Endothelial cell of umbilical vein (primary cell): ENCODE data around the gene WDR11. TPM values are rescaled to one million over a fixed set of nuclear protein-coding genes. Genes with fewer than 3 reads are reported as not detected.

Experiments used
- BruUV-seq: library from RNA; stranded (reverse); fragments of 400-500 nt; replicated peaks from 2 replicates; lab custom pipeline; 2021; lab: Mats Ljungman, UMichigan
- CTCF ChIA-PET: fragments of 300-600, 350-600 bp; sonication (Branson Sonifier 250); formaldehyde crosslinking; loops from one replicate; lab custom pipeline; 2021; ENCODE audit warnings: antibody characterized with exemption, inconsistent platforms; lab: Charles Lee
- POLR2A ChIA-PET: fragments of 300-600, 350-600 bp; sonication (Branson Sonifier 250); formaldehyde crosslinking; loops from one replicate; lab custom pipeline; 2021; ENCODE audit warnings: antibody characterized with exemption, inconsistent platforms; lab: Charles Lee
- DNase-seq: peaks from one replicate; pipeline ENCODE4 v3.0.0-alpha.2; 2011; ENCODE audit warnings: low read depth, low spot score
- FAIRE-seq: peaks from 2 replicates; lab custom pipeline; 2011; peaks lifted over from hg19 to GRCh38; lab: Jason Lieb, UNC
- H2AFZ ChIP-seq: 2 replicates; pipeline ENCODE4 v1.6.0; 2012; ENCODE audit warnings: low read depth, low read length, control low read depth, inconsistent platforms
- H3K27ac ChIP-seq: 2 replicates; pipeline ENCODE4 v1.5.1; 2011; ENCODE audit warnings: low read depth, mild to moderate bottlenecking, control low read depth, low read length, moderate library complexity; ENCODE audit not compliant: insufficient read depth
- H3K27me3 ChIP-seq, 2 experiments: 2 replicates each; pipeline versions ENCODE4 v1.6.0 to v1.6.1; 2011; ENCODE audit warnings: low read length in 2 of 2, mixed read lengths in 1 of 2; ENCODE audit not compliant: control insufficient read depth in 2 of 2, insufficient read depth in 2 of 2
- H3K36me3 ChIP-seq, 2 experiments: 2 replicates in 1 of 2; 3 replicates in 1 of 2; pipeline ENCODE4 v1.5.1; 2011; ENCODE audit warnings: low read length in 2 of 2, mild to moderate bottlenecking in 1 of 2, moderate library complexity in 1 of 2; ENCODE audit not compliant: control insufficient read depth in 2 of 2, insufficient read depth in 2 of 2; ENCODE audit errors: extremely low read depth in 1 of 2
- H3K4me1 ChIP-seq: 3 replicates; pipeline ENCODE4 v1.5.1; 2011; ENCODE audit warnings: mild to moderate bottlenecking, low read length; ENCODE audit not compliant: control insufficient read depth, insufficient read depth; ENCODE audit errors: extremely low read depth
- H3K4me2 ChIP-seq: 2 replicates; pipeline ENCODE4 v1.6.1; 2011; ENCODE audit warnings: low read length, control low read depth, mixed read lengths; ENCODE audit not compliant: insufficient read depth
- H3K4me3 ChIP-seq, 3 experiments: fragments of 200-600 bp in 1 of 3; sonication (generic), shearing (Covaris generic) in 1 of 3; replicated peaks in 1 of 3; 2 replicates each; pipeline ENCODE4 v1.5.1; 2011 to 2016; ENCODE audit warnings: control low read depth in 3 of 3, low read length in 3 of 3, mild to moderate bottlenecking in 2 of 3, inconsistent platforms in 1 of 3, low read depth in 1 of 3, moderate library complexity in 1 of 3; ENCODE audit not compliant: insufficient read depth in 1 of 3
- H3K79me2 ChIP-seq: 2 replicates; pipeline ENCODE4 v1.6.0; 2012; ENCODE audit warnings: low read length, inconsistent platforms; ENCODE audit not compliant: control insufficient read depth, insufficient read depth
- H3K9ac ChIP-seq: replicated peaks from 2 replicates; pipeline ENCODE3; 2011; ENCODE audit warnings: low read length, control low read depth; ENCODE audit not compliant: insufficient read depth; ENCODE audit errors: extremely low read depth
- H3K9me1 ChIP-seq: replicated peaks from 3 replicates; pipeline ENCODE4 v1.6.0; 2011; ENCODE audit warnings: mild to moderate bottlenecking, low read length; ENCODE audit not compliant: control insufficient read depth, insufficient read depth; ENCODE audit errors: extremely low read depth
- H3K9me3 ChIP-seq: replicated peaks from 2 replicates; pipeline ENCODE4 v1.5.1; 2012; ENCODE audit warnings: low read length, inconsistent platforms; ENCODE audit not compliant: control insufficient read depth, insufficient read depth
- H4K20me1 ChIP-seq: replicated peaks from 2 replicates; pipeline ENCODE3; 2011; ENCODE audit warnings: mild to moderate bottlenecking, low read length; ENCODE audit not compliant: control insufficient read depth, insufficient read depth; ENCODE audit errors: extremely low read depth
- EZH2 ChIP-seq: IDR thresholded peaks from 2 replicates; pipeline ENCODE4 v1.6.1; 2012; ENCODE audit warnings: borderline replicate concordance, low read depth, mild to moderate bottlenecking, moderate library complexity, low read length, inconsistent platforms; ENCODE audit not compliant: severe bottlenecking
- GATA2 ChIP-seq: IDR thresholded peaks from 2 replicates; pipeline ENCODE4 v1.7.0; 2011; ENCODE audit warnings: low read depth, mild to moderate bottlenecking, moderate library complexity, mixed read lengths, low read length; ENCODE audit not compliant: insufficient read length, insufficient read depth
- JUN ChIP-seq: IDR thresholded peaks from 2 replicates; pipeline ENCODE4 v1.6.1; 2011; ENCODE audit warnings: borderline replicate concordance, low read depth; ENCODE audit not compliant: insufficient read length, insufficient read depth
- MYC ChIP-seq: IDR thresholded peaks from one replicate; pipeline ENCODE4 v1.6.1; 2011; ENCODE audit warnings: mild to moderate bottlenecking, low read depth, low read length
- dilution Hi-C: fragments of 300-500 bp; cut with MboI; formaldehyde crosslinking; loops from one replicate; pipeline ENCODE4 v1.15.0; 2019; ENCODE audit warnings: low sequenced_read_pairs; ENCODE audit not compliant: extremely low pct_ligation_motif_present
- intact Hi-C: fragments of 100-400 bp; cut with micrococcal nuclease; formaldehyde crosslinking; loops from one replicate; pipeline ENCODE4 v1.10.0; 2022
- polyA plus RNA-seq, 4 experiments: library from polyadenylated mRNA; depleted of rRNA in 3 of 4; stranded (reverse) in 3 of 4; unstranded in 1 of 4; fragments of >200 nt; gene quantifications; 2 replicates each; pipeline versions ENCODE4 v1.2.1 to v1.2.3, GENCODE V29; 2011 to 2012; ENCODE audit warnings: missing spikeins in 1 of 4
- total RNA-seq: library from RNA; stranded (reverse); gene quantifications from 2 replicates; pipeline ENCODE4 v1.2.3, GENCODE V29; 2021
- TF ChIP-seq, protein P1 (sequence below), 2 donors: IDR thresholded peaks; 1 replicate in 1 of 2; 2 replicates in 1 of 2; pipeline ENCODE4 v1.5.1; 2011; ENCODE audit warnings: low read length in 2 of 2, mild to moderate bottlenecking in 2 of 2, moderate library complexity in 2 of 2, control low read depth in 1 of 2, inconsistent platforms in 1 of 2, low read depth in 1 of 2; ENCODE audit not compliant: insufficient read depth in 1 of 2; ENCODE audit errors: extremely low read depth in 1 of 2

WDR11 gene
- total and polyA plus RNA-seq, 2 donors (not counting 3 experiments of a cell fraction or from before 2014, with no cell fraction given), result 63.6 to 73.9 TPM

DNA sequence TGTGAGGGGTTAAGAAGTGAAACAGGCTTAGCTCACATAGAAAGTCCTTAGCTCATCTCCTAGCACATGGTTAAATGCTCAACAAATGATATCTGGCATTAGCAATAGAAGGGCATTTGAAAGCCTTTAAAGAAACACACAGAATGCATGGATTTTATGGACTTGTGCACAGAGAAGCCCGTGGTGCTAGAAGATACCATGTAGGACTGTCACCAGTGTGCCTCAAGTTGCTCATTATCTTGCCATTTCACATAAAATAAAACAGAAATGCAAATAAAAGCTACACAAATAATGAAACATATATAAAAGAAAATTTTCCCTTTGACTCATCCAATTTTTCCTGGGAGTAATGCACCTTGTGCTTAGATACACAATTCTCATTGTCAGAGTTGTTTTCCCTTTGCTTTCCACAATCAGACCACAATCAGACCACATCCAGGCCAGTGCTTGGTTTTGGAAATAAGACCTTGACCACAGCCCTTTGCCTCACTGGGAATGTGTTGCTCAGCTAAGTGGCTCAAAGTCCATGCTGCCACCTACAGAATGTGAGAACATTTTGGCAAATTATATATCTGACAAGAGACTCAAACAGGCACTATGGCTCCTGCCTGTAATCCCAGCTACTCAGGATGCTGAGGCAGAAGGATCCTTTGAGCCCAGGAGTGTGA lies 9.5 kb upstream of the WDR11 start:
- no peaks in the 10 kb centered on the region for H3K79me2 ChIP-seq
- no peak overlapping the region for H3K4me2 ChIP-seq
- no peaks in the 10 kb centered on the region for H3K27me3 ChIP-seq
- ChIA-PET CTCF (interaction anchor here (1.1 to 1.7 kb wide), 4 partner anchors 17 to 620 kb away, joined by 3 to 8 read pairs (median 6); no protein-coding TSS in a partner anchor), POLR2A (no interaction called here)
- H3K4me1 ChIP-seq, result no peaks in the 10 kb centered on the region
- no peak overlapping the region for H3K4me3 ChIP-seq
- dilution Hi-C loops (no loop called here), intact Hi-C loops (no loop called here)
- DNase-seq, result peak; percentile 7
- H2AFZ ChIP-seq, result no peak overlapping the region
- no peak for FAIRE-seq
- no peaks in the 10 kb centered on the region for H3K36me3 ChIP-seq
- H3K9me3 ChIP-seq, result no peaks in the 10 kb centered on the region
- H3K9ac ChIP-seq, result no peak overlapping the region
- BruUV-seq, result no TSS peak
- H3K27ac ChIP-seq, result no peak overlapping the region
- H4K20me1 ChIP-seq, result no peaks in the 10 kb centered on the region
- TF ChIP-seq, protein P1, sequence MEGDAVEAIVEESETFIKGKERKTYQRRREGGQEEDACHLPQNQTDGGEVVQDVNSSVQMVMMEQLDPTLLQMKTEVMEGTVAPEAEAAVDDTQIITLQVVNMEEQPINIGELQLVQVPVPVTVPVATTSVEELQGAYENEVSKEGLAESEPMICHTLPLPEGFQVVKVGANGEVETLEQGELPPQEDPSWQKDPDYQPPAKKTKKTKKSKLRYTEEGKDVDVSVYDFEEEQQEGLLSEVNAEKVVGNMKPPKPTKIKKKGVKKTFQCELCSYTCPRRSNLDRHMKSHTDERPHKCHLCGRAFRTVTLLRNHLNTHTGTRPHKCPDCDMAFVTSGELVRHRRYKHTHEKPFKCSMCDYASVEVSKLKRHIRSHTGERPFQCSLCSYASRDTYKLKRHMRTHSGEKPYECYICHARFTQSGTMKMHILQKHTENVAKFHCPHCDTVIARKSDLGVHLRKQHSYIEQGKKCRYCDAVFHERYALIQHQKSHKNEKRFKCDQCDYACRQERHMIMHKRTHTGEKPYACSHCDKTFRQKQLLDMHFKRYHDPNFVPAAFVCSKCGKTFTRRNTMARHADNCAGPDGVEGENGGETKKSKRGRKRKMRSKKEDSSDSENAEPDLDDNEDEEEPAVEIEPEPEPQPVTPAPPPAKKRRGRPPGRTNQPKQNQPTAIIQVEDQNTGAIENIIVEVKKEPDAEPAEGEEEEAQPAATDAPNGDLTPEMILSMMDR (IDR thresholded peaks at IDR 0.05; ENCODE audit: extremely low read depth in 1 of 2, insufficient read depth in 1 of 2, low read depth in 1 of 2, low read length in 2 of 2), result no peak
- TF ChIP-seq MYC (no peak), GATA2 (no peak), JUN (no peak), EZH2 (no peak)
- no peaks in the 10 kb centered on the region for H3K9me1 ChIP-seq
